Measurements from ENCODE around the gene SNAPC4. TPM values are rescaled to one million over a fixed set of nuclear protein-coding genes. Genes with fewer than 3 reads are reported as not detected.
A peak's percentile ranks its signal among the peaks of the same experiment; 100 is the strongest.

Gene SNAPC4
- total and polyA plus RNA-seq, 9 of the 15 experiments (the other 6 are each of a cell fraction or from before 2014, with no cell fraction given): 0.21 to 21.8 (median 8.8) TPM

DNA sequence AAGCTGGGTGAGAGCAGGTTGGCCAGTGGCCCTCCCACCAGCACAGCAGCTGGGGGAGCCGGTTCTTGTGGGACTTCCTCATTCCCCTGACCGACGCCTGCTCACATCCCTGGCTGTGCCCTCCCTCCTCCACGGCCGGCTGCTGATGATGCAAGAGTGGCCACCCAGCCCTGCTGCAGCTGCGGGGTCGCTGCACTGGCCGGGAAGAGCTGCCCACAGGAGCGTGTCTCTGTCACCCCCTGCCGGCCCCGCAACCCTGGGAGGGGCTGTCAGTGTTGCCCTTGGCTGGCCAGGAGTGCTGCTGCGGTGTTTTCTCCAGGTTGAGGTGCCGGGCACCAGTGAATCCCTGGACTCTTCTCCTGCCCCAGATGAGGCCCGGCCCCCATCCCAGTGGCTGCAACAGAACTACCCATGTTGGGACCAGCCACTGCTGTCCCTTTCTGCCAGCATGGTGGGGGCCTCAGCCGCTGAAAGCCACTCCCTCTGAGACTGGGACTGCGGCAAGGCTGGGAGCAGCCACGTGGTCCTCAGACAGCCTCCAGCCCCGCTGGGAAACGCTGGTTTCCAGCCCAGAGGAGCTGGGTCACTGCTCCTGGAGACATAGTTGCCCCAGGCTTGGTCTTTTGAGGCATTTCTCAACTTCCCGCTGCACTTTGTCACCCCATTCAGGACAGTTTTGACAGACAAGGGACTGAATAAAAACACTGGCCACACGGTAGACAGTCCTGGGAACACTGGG is 27.2 kb downstream of the SNAPC4 start (continued):
- TF ChIP-seq FOXP1 (CRISPR knock-in tag; IDR thresholded peaks at IDR 0.05) (no peak), ZNF512 (tag; IDR thresholded peaks at IDR 0.05) (no peak), SMARCB1 (IDR thresholded peaks at IDR 0.05; ENCODE audit: insufficient read length, low read depth) (no peak), SAFB2 (IDR thresholded peaks at IDR 0.05; ENCODE audit: borderline replicate concordance, low read depth, low read length, severe bottlenecking) (no peak), TOE1 (IDR thresholded peaks at IDR 0.05; ENCODE audit: borderline replicate concordance) (peak; percentile 33; the same call in 1 of the 2 replicates), TOE1 (CRISPR knock-in tag; IDR thresholded peaks at IDR 0.05; ENCODE audit: borderline replicate concordance, low read depth) (no peak), RUNX1 (IDR thresholded peaks at IDR 0.05; ENCODE audit: low read depth) (no peak), ID3 (CRISPR knock-in tag; IDR thresholded peaks at IDR 0.05) (no peak), ID3 (tag; IDR thresholded peaks at IDR 0.05) (no peak), RCOR1 (IDR thresholded peaks at IDR 0.05; ENCODE audit: borderline replicate concordance in 1 of 2, low read depth in 2 of 2, low read length in 2 of 2) (no peak; a peak in 1 of 4 replicates), EHMT2 (IDR thresholded peaks at IDR 0.05) (no peak), MTA2 (IDR thresholded peaks at IDR 0.05; ENCODE audit: low read depth) (no peak), ZNF140 (CRISPR knock-in tag; IDR thresholded peaks at IDR 0.05) (no peak), ZNF583 (CRISPR knock-in tag; IDR thresholded peaks at IDR 0.05) (no peak), GTF2E2 (tag; IDR thresholded peaks at IDR 0.05) (no peak; the same call in 1 of the 2 replicates), ZC3H11A (IDR thresholded peaks at IDR 0.05; ENCODE audit: low read depth, low read length) (no peak), ZNF77 (CRISPR knock-in tag; IDR thresholded peaks at IDR 0.05) (no peak), STAT5A (IDR thresholded peaks at IDR 0.05; ENCODE audit: borderline replicate concordance, low read length) (no peak), NR3C1 (CRISPR knock-in tag; IDR thresholded peaks at IDR 0.05) (no peak), TFAP4 (CRISPR knock-in tag; IDR thresholded peaks at IDR 0.05; ENCODE audit: borderline replicate concordance) (peak; percentile 96), ZNF124 (CRISPR knock-in tag; IDR thresholded peaks at IDR 0.05) (no peak), ZNF316 (IDR thresholded peaks at IDR 0.05) (no peak)
- TF ChIP-seq, protein P1, sequence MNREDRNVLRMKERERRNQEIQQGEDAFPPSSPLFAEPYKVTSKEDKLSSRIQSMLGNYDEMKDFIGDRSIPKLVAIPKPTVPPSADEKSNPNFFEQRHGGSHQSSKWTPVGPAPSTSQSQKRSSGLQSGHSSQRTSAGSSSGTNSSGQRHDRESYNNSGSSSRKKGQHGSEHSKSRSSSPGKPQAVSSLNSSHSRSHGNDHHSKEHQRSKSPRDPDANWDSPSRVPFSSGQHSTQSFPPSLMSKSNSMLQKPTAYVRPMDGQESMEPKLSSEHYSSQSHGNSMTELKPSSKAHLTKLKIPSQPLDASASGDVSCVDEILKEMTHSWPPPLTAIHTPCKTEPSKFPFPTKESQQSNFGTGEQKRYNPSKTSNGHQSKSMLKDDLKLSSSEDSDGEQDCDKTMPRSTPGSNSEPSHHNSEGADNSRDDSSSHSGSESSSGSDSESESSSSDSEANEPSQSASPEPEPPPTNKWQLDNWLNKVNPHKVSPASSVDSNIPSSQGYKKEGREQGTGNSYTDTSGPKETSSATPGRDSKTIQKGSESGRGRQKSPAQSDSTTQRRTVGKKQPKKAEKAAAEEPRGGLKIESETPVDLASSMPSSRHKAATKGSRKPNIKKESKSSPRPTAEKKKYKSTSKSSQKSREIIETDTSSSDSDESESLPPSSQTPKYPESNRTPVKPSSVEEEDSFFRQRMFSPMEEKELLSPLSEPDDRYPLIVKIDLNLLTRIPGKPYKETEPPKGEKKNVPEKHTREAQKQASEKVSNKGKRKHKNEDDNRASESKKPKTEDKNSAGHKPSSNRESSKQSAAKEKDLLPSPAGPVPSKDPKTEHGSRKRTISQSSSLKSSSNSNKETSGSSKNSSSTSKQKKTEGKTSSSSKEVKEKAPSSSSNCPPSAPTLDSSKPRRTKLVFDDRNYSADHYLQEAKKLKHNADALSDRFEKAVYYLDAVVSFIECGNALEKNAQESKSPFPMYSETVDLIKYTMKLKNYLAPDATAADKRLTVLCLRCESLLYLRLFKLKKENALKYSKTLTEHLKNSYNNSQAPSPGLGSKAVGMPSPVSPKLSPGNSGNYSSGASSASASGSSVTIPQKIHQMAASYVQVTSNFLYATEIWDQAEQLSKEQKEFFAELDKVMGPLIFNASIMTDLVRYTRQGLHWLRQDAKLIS (CRISPR knock-in tag; IDR thresholded peaks at IDR 0.05): peak; percentile 74; the same call in 1 of the 2 replicates
